HCT116 (cell line): ENCODE measurements around the gene SLC34A2. TPM values are rescaled to one million over a fixed set of nuclear protein-coding genes. Genes with fewer than 3 reads are reported as not detected.

ENCODE experiments used
- ATAC-seq: fragments of 200-7000 bp; cut with Tn5 transposase; 2 replicates; pipeline ENCODE4 v1.9.1; 2020; ENCODE audit warnings: mild to moderate bottlenecking, moderate library complexity
- BruUV-seq: library from RNA; stranded (reverse); fragments of 400-500 nt; replicated peaks from 2 replicates; lab custom pipeline; 2021; lab: Mats Ljungman, UMichigan
- CTCF ChIA-PET: fragments of 300-600 bp; sonication (Branson Sonifier 250); formaldehyde crosslinking; loops from one replicate; lab custom pipeline; 2021; ENCODE audit warnings: antibody characterized with exemption; lab: Charles Lee
- POLR2A ChIA-PET: fragments of 300-600, 350-600 bp; sonication (Branson Sonifier 250); formaldehyde crosslinking; loops from one replicate; lab custom pipeline; 2021; ENCODE audit warnings: antibody characterized with exemption; lab: Charles Lee
- RAD21 ChIA-PET, 2 experiments: fragments of 300-600 bp; sonication (Branson Sonifier 250); formaldehyde crosslinking; loops; one replicate each; lab custom pipeline; 2023; ENCODE audit warnings: low total read pairs in 2 of 2; ENCODE audit not compliant: uncharacterized antibody in 2 of 2, unreplicated experiment in 2 of 2, low non-redundant PET in 1 of 2; lab: Charles Lee
- DNase-seq: peaks from one replicate; pipeline ENCODE4 v3.0.0-alpha.2; 2010; ENCODE audit warnings: low read depth, low spot score
- H2AFZ ChIP-seq: fragments of 200-600 bp; shearing (Covaris generic), sonication (generic); 2 replicates; pipeline ENCODE4 v1.6.1; 2017; ENCODE audit warnings: low read depth, mixed run types, mixed read lengths, antibody characterized with exemption, low read length; ENCODE audit not compliant: poor library complexity, severe bottlenecking
- H3K27ac ChIP-seq: 2 replicates; pipeline ENCODE4 v1.5.1; 2012; ENCODE audit warnings: low read depth, low read length
- H3K27me3 ChIP-seq: fragments of 200-600 bp; sonication (generic); 2 replicates; pipeline ENCODE4 v1.6.1; 2016; ENCODE audit warnings: mixed run types, low read length, mixed read lengths; ENCODE audit not compliant: insufficient read depth
- H3K36me3 ChIP-seq, 2 experiments: fragments of 200-500 bp in 1 of 2; fragments of 200-600 bp in 1 of 2; sonication (Bioruptor generic) in 1 of 2; sonication (generic) in 1 of 2; 2 replicates each; pipeline versions ENCODE4 v1.5.1 to v1.6.1; 2014 to 2016; ENCODE audit warnings: low read length in 2 of 2, inconsistent platforms in 1 of 2, mixed read lengths in 1 of 2, mixed run types in 1 of 2; ENCODE audit not compliant: insufficient read depth in 2 of 2, control insufficient read depth in 1 of 2
- H3K4me1 ChIP-seq, 2 experiments: fragments of 200-600 bp in 1 of 2; sonication (generic) in 1 of 2; 2 replicates each; pipeline versions ENCODE4 v1.5.1 to v1.6.1; 2012 to 2017; ENCODE audit warnings: low read length in 2 of 2, inconsistent platforms in 1 of 2, mild to moderate bottlenecking in 1 of 2, mixed read lengths in 1 of 2, mixed run types in 1 of 2, moderate library complexity in 1 of 2; ENCODE audit not compliant: insufficient read depth in 2 of 2, control insufficient read depth in 1 of 2
- H3K4me2 ChIP-seq: fragments of 200-600 bp; sonication (generic); 2 replicates; pipeline ENCODE4 v1.6.1; 2017; ENCODE audit warnings: mixed run types, low read length, mixed read lengths
- H3K4me3 ChIP-seq, 2 experiments: fragments of 200-600 bp in 1 of 2; sonication (generic) in 1 of 2; replicated peaks in 1 of 2; 2 replicates each; pipeline ENCODE4 v1.5.1; 2011 to 2016; ENCODE audit warnings: low read length in 2 of 2, control low read depth in 1 of 2, low read depth in 1 of 2, mild to moderate bottlenecking in 1 of 2, mixed read lengths in 1 of 2, mixed run types in 1 of 2
- H3K79me2 ChIP-seq: fragments of 200-600 bp; sonication (generic); 2 replicates; pipeline ENCODE4 v1.6.1; 2017; ENCODE audit warnings: mild to moderate bottlenecking, mixed run types, low read length, moderate library complexity, mixed read lengths; ENCODE audit not compliant: insufficient read depth
- H3K9ac ChIP-seq: fragments of 200-600 bp; sonication (generic); 2 replicates; pipeline ENCODE4 v1.6.1; 2016; ENCODE audit warnings: low read length, mixed read lengths
- H3K9me2 ChIP-seq: fragments of 200-600 bp; sonication (generic), shearing (Covaris generic); 2 replicates; pipeline ENCODE4 v1.6.1; 2017; ENCODE audit warnings: mixed run types, mild to moderate bottlenecking, moderate library complexity; ENCODE audit not compliant: insufficient read depth
- H3K9me3 ChIP-seq, 2 experiments: fragments of 200-500 bp in 1 of 2; fragments of 200-600 bp in 1 of 2; sonication (Bioruptor generic) in 1 of 2; sonication (generic) in 1 of 2; 2 replicates each; pipeline ENCODE4 v1.6.1; 2014 to 2017; ENCODE audit warnings: low read length in 2 of 2, mixed read lengths in 2 of 2, inconsistent platforms in 1 of 2, low read depth in 1 of 2, mild to moderate bottlenecking in 1 of 2, mixed run types in 1 of 2, moderate library complexity in 1 of 2; ENCODE audit not compliant: control insufficient read depth in 1 of 2, insufficient read depth in 1 of 2
- H4K20me1 ChIP-seq: fragments of 200-600 bp; sonication (generic), shearing (Covaris generic); 2 replicates; pipeline ENCODE4 v1.6.1; 2017; ENCODE audit warnings: mixed run types, mild to moderate bottlenecking, moderate library complexity; ENCODE audit not compliant: insufficient read depth
- EZH2phosphoT487 ChIP-seq: fragments of 200-600 bp; IDR thresholded peaks from 2 replicates; pipeline ENCODE4 v1.6.1; 2018; ENCODE audit warnings: antibody characterized with exemption, borderline replicate concordance
- JUND ChIP-seq: IDR thresholded peaks from 2 replicates; pipeline ENCODE4 v1.6.1; 2012
- POLR2A ChIP-seq: IDR thresholded peaks from 2 replicates; pipeline ENCODE4 v1.7.0; 2011; ENCODE audit warnings: borderline replicate concordance; ENCODE audit not compliant: insufficient read depth, insufficient read length; ENCODE audit errors: extremely low read depth
- POLR2AphosphoS5 ChIP-seq: IDR thresholded peaks from 2 replicates; pipeline ENCODE4 v1.6.1; 2011; ENCODE audit warnings: mild to moderate bottlenecking, low read depth, low read length, moderate library complexity
- RAD21 ChIP-seq: IDR thresholded peaks from 2 replicates; pipeline ENCODE4 v1.6.1; 2012; ENCODE audit warnings: low read depth, mild to moderate bottlenecking
- SIN3A ChIP-seq: IDR thresholded peaks from 2 replicates; pipeline ENCODE4 v1.6.1; 2012; ENCODE audit warnings: low read depth
- SP1 ChIP-seq: IDR thresholded peaks from 2 replicates; pipeline ENCODE4 v1.6.1; 2012; ENCODE audit warnings: low read depth
- SRF ChIP-seq: IDR thresholded peaks from 2 replicates; pipeline ENCODE4 v1.6.1; 2012; ENCODE audit warnings: low read depth
- TCF7L2 ChIP-seq: IDR thresholded peaks from 2 replicates; pipeline ENCODE4 v1.7.0; 2011; ENCODE audit warnings: borderline replicate concordance, inconsistent platforms; ENCODE audit not compliant: insufficient read depth, insufficient read length; ENCODE audit errors: extremely low read depth
- YY1 ChIP-seq: IDR thresholded peaks from 2 replicates; pipeline ENCODE4 v1.6.1; 2011; ENCODE audit warnings: low read length, low read depth, moderate library complexity, mild to moderate bottlenecking; ENCODE audit not compliant: insufficient replicate concordance; ENCODE audit errors: extremely low read depth
- ZNF274 ChIP-seq: fragments of 200-500 bp; sonication (Bioruptor generic); IDR thresholded peaks from 2 replicates; pipeline ENCODE4 v1.6.1; 2014; ENCODE audit warnings: mild to moderate bottlenecking, low read depth, low read length, inconsistent platforms
- intact Hi-C: fragments of 100-400 bp; cut with micrococcal nuclease; formaldehyde crosslinking; loops from 2 replicates; pipeline ENCODE4 v1.10.0; 2022
- total RNA-seq: library from RNA; stranded (reverse); gene quantifications from one replicate; pipeline ENCODE4 v1.2.1, GENCODE V29; 2021; ENCODE audit not compliant: unreplicated experiment
- TF ChIP-seq, protein P1 (sequence below): IDR thresholded peaks from 2 replicates; pipeline ENCODE4 v1.6.1; 2012
- TF ChIP-seq, protein P2 (sequence below): IDR thresholded peaks from 2 replicates; pipeline ENCODE4 v1.6.1; 2012; ENCODE audit warnings: low read depth
- TF ChIP-seq, protein P3 (sequence below): IDR thresholded peaks from 2 replicates; pipeline ENCODE4 v1.6.1; 2011; ENCODE audit warnings: mild to moderate bottlenecking, low read length, moderate library complexity; ENCODE audit not compliant: insufficient replicate concordance; ENCODE audit errors: extremely low read depth
- TF ChIP-seq, protein P4 (sequence below), 3 experiments: fragments of 200-600 bp in 1 of 3; sonication (generic) in 1 of 3; IDR thresholded peaks in 2 of 3; conservative IDR thresholded peaks in 1 of 3; 2 replicates each; pipeline ENCODE4 v1.5.1; 2012 to 2017; ENCODE audit warnings: low read depth in 2 of 3, low read length in 2 of 3, antibody characterized with exemption in 1 of 3, borderline replicate concordance in 1 of 3, control low read depth in 1 of 3, mild to moderate bottlenecking in 1 of 3, mixed read lengths in 1 of 3, mixed run types in 1 of 3, moderate library complexity in 1 of 3; ENCODE audit not compliant: insufficient read depth in 1 of 3

Gene SLC34A2
- total RNA-seq, 1 experiment from 2014 or later = 2.2 TPM

DNA sequence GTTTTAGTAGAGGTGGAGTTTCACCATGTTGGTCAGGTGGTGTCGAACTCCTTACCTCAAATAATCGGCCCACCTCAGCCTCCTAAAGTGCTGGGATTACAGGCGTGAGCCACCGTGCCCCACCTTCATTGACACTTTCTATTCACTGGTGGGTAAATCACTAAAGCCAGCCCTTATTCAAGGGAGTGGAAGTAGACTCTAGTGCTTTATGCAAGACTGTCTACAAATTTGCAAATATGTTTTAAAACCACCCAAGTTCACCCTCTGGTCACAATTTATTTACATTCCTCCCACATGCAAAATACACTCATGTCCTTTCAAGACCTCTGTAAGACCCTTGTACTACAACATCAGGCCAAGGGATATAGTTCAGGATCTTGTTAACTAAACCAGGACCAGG is 45.0 kb downstream of the SLC34A2 start:
- no peak for ATAC-seq
- BruUV-seq = no TSS peak

More for the DNA sequence above, 45.0 kb downstream of the SLC34A2 start:
- H3K4me1 ChIP-seq = no peaks in the 10 kb centered on the region
- H3K27me3 ChIP-seq = no peaks in the 10 kb centered on the region
- H3K9me2 ChIP-seq = no peaks in the 10 kb centered on the region
- no peak overlapping the region for H3K4me3 ChIP-seq
- TF ChIP-seq, protein P1, sequence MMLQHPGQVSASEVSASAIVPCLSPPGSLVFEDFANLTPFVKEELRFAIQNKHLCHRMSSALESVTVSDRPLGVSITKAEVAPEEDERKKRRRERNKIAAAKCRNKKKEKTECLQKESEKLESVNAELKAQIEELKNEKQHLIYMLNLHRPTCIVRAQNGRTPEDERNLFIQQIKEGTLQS = no peak
- no peak for TF ChIP-seq JUND
- no peak for TF ChIP-seq POLR2A
- no peak for TF ChIP-seq SRF
- TF ChIP-seq, protein P2, sequence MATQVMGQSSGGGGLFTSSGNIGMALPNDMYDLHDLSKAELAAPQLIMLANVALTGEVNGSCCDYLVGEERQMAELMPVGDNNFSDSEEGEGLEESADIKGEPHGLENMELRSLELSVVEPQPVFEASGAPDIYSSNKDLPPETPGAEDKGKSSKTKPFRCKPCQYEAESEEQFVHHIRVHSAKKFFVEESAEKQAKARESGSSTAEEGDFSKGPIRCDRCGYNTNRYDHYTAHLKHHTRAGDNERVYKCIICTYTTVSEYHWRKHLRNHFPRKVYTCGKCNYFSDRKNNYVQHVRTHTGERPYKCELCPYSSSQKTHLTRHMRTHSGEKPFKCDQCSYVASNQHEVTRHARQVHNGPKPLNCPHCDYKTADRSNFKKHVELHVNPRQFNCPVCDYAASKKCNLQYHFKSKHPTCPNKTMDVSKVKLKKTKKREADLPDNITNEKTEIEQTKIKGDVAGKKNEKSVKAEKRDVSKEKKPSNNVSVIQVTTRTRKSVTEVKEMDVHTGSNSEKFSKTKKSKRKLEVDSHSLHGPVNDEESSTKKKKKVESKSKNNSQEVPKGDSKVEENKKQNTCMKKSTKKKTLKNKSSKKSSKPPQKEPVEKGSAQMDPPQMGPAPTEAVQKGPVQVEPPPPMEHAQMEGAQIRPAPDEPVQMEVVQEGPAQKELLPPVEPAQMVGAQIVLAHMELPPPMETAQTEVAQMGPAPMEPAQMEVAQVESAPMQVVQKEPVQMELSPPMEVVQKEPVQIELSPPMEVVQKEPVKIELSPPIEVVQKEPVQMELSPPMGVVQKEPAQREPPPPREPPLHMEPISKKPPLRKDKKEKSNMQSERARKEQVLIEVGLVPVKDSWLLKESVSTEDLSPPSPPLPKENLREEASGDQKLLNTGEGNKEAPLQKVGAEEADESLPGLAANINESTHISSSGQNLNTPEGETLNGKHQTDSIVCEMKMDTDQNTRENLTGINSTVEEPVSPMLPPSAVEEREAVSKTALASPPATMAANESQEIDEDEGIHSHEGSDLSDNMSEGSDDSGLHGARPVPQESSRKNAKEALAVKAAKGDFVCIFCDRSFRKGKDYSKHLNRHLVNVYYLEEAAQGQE = no peak
- TF ChIP-seq EZH2phosphoT487 = no peak
- no peak for TF ChIP-seq SIN3A
- no peak for TF ChIP-seq TCF7L2
- TF ChIP-seq ZNF274 = no peak
- TF ChIP-seq, protein P3, sequence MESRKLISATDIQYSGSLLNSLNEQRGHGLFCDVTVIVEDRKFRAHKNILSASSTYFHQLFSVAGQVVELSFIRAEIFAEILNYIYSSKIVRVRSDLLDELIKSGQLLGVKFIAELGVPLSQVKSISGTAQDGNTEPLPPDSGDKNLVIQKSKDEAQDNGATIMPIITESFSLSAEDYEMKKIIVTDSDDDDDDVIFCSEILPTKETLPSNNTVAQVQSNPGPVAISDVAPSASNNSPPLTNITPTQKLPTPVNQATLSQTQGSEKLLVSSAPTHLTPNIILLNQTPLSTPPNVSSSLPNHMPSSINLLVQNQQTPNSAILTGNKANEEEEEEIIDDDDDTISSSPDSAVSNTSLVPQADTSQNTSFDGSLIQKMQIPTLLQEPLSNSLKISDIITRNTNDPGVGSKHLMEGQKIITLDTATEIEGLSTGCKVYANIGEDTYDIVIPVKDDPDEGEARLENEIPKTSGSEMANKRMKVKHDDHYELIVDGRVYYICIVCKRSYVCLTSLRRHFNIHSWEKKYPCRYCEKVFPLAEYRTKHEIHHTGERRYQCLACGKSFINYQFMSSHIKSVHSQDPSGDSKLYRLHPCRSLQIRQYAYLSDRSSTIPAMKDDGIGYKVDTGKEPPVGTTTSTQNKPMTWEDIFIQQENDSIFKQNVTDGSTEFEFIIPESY = no peak
- TF ChIP-seq POLR2AphosphoS5 = no peak
- TF ChIP-seq, protein P4, sequence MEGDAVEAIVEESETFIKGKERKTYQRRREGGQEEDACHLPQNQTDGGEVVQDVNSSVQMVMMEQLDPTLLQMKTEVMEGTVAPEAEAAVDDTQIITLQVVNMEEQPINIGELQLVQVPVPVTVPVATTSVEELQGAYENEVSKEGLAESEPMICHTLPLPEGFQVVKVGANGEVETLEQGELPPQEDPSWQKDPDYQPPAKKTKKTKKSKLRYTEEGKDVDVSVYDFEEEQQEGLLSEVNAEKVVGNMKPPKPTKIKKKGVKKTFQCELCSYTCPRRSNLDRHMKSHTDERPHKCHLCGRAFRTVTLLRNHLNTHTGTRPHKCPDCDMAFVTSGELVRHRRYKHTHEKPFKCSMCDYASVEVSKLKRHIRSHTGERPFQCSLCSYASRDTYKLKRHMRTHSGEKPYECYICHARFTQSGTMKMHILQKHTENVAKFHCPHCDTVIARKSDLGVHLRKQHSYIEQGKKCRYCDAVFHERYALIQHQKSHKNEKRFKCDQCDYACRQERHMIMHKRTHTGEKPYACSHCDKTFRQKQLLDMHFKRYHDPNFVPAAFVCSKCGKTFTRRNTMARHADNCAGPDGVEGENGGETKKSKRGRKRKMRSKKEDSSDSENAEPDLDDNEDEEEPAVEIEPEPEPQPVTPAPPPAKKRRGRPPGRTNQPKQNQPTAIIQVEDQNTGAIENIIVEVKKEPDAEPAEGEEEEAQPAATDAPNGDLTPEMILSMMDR (IDR thresholded peaks at IDR 0.05 in 2 of 3, conservative IDR thresholded peaks at IDR 0.05 in 1 of 3; ENCODE audit: borderline replicate concordance in 1 of 3, insufficient read depth in 1 of 3, low read depth in 2 of 3, low read length in 2 of 3) = no peak
- no peak for TF ChIP-seq SP1
- no peak for TF ChIP-seq RAD21
- no peak for TF ChIP-seq YY1
- H3K27ac ChIP-seq = no peak overlapping the region
- H2AFZ ChIP-seq = no peak overlapping the region
- RAD21 ChIA-PET = no interaction called here
- no peaks in the 10 kb centered on the region for H3K79me2 ChIP-seq
- no peak for DNase-seq
- no peak overlapping the region for H3K4me2 ChIP-seq
- CTCF ChIA-PET = no interaction called here
- H3K9ac ChIP-seq = no peak overlapping the region
- no peaks in the 10 kb centered on the region for H4K20me1 ChIP-seq
- no peaks in the 10 kb centered on the region for H3K36me3 ChIP-seq
- POLR2A ChIA-PET = no interaction called here
- H3K9me3 ChIP-seq = no peaks in the 10 kb centered on the region
- intact Hi-C loops = no loop called here
